NCI-H748 (cell line): Measurements from ENCODE around the gene MTUS2.

Source experiments
- DNase-seq: peaks from one replicate; lab custom pipeline; 2025; ENCODE audit not compliant: unreplicated experiment; lab: John Stamatoyannopoulos, UW

The MTUS2 gene

GRCh38 chr13:29103065-29103800 is 283.1 kb downstream of the MTUS2 start:
- DNase-seq = no peak

DNA sequence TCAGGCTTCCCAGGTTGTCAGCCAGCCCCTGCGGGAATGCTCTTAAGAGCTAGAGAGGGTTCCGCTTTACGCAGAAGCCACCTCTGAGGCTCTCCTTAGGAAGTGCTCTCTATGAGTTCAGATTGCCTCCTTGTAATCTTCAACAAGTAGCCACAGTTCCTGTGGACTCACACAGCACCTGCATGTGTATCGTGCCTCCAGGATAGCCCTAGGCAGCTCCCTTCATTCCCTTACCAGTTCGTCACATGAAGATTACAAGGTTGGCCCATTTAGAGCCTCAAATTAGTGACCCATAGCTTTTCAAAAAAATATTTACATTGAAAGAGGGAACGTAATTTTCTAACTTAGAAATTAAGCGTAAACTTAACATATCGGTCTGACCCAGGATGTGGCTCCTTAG is 284.3 kb downstream of the MTUS2 start:
- no peak for DNase-seq

GRCh38 chr13:29105779-29106178 is 285.6 kb downstream of the MTUS2 start:
- DNase-seq = no peak

DNA sequence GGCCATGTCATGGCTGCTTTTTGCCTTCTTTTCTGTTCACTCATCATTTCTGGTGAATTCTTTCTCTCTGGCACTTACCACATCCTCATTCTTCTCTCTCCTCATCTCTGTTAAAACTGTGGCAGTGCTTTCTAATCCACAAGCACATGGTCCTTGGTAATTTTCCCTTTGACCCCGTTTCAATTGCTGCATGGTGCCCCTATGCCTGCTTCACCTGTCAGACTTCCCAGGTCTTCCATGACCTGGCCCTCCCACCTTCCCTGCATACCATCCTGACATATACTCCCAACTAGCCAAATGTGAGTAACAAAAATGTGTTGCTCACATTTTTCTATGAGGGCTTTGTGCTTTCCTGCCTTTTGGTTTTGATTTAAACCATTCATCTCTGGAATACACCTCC is 286.5 kb downstream of the MTUS2 start:
- no peak for DNase-seq

GRCh38 chr13:29108068-29108786 is 288.1 kb downstream of the MTUS2 start:
- no peak for DNase-seq

GRCh38 chr13:29109987-29110386 is 289.8 kb downstream of the MTUS2 start:
- no peak for DNase-seq

GRCh38 chr13:29111446-29111845 is 291.3 kb downstream of the MTUS2 start:
- no peak for DNase-seq

- no peak for DNase-seq
Observed at GRCh38 chr13:29115842-29116241, 295.7 kb downstream of the MTUS2 start.

GRCh38 chr13:29117663-29118062 is 297.5 kb downstream of the MTUS2 start:
- DNase-seq = no peak

DNA sequence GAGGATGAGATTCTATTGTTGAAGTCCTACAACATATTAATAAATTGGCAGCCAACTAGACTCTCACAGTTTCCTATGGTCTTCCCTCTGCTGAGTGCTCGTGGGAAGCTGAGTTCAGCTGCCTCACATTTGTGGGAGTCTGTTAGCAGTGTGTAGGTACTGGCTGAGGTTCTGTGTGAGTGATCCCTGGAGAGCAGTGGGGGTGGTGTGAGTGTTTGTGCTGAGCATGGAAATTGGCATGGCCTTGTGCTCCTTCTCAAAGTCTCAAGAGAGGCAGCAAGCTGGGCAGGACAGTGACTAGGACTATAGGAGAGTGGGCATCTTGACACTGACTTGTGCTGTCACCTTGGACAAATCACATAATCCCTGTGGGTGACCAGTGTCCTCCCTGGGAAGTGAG is 298.3 kb downstream of the MTUS2 start:
- DNase-seq = no peak

GRCh38 chr13:29125191-29125933 is 305.2 kb downstream of the MTUS2 start:
- no peak for DNase-seq

DNA sequence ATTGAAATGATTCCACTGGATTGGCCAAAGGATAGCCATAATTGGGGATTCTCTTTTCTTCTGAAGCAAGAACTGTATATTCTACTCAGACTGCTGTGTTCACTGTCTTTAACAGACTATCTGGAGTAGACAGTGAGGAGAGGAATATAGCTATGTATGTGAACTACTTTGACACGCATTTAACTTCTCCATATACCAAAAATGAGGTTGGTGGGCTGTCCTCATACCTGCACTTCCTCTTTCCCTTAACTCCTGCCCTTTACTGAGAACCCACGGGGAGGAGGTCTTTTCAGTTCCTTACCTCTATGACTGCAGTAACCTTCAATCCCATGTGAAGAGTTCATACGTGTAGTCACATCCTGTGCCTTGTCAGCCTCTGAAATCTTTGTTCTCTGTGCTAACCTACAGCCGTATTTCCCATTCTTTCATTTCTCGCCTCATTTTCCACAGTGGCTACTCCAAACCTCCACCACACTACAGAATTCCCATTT is 305.8 kb downstream of the MTUS2 start:
- no peak for DNase-seq

DNA sequence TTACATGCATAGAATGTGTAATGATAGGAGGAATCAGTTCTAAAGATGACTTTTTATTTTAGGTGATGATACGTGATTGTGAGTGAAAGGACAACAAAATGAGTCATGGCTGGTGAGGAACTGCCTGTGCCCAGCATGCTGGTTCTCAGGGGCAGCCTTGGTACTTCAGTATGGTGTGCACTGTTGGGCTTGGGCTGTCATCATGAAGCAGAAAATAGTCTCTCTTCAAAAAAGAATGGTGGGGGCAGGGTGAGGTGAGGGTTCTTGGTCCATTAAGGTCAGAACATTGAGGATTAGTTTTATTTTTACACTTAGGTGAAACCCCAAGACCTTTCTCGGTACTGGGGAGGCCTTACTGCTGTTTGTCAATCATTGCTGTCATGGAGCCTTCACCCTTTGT is 309.5 kb downstream of the MTUS2 start:
- no peak for DNase-seq

GRCh38 chr13:29131159-29131558 is 311.0 kb downstream of the MTUS2 start:
- no peak for DNase-seq

DNA sequence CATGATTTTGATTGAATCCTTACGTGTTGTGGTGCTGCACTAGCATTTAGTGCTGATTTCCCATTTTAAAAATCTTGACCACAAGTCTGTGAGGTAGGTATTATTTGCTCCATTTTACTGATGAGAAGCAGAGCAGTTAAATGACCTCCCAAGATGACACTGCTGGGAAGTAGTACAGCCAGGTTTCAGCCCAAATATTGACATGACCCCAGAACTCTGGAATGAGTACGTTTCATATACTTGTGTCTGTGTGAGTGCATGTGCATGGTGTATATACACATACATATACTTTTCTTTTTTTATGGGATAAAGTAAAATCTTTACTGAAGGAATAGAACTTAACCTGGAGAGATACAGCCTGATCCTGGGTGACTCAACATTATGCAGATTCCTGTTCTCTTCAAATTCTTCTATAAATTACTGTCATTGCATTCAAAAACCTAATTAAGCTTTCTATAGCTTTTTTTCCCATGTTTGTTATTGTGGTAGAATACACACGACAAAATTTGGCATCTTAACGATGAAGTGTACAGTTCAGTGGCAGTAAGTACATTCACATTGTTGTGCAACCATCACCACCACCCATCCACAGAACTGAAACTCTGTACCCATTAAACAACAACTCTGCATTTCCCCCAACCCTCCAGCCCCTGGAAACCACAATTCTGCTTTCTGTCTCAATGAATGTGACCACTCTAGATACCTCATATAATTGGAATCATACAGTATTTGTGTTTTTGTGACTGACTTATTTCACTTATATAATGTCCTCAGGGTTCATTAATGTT is 311.9 kb downstream of the MTUS2 start:
- DNase-seq = no peak

- no peak for DNase-seq
Observed at GRCh38 chr13:29136341-29136740, 316.2 kb downstream of the MTUS2 start.

DNA sequence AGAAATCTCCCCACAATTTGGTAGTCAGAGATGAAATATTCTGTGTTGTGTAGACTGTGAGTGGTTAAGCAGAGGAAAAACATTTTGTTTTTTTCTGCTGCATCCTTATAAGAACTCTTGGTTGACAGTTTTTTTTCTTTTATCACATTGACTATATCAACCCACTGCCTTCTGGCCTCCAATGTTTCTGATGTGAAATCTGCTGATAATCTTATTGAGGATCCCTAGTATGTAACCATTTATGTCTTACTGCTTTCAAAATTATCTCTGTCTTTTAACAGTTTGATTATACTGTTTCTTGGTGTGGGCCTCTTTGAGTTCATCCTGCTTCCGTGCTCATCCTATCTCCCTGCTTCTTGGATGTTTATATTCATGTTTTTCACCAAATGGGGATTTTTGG is 316.9 kb downstream of the MTUS2 start:
- DNase-seq = no peak

GRCh38 chr13:29137995-29138394 is 317.9 kb downstream of the MTUS2 start:
- DNase-seq = no peak

DNA sequence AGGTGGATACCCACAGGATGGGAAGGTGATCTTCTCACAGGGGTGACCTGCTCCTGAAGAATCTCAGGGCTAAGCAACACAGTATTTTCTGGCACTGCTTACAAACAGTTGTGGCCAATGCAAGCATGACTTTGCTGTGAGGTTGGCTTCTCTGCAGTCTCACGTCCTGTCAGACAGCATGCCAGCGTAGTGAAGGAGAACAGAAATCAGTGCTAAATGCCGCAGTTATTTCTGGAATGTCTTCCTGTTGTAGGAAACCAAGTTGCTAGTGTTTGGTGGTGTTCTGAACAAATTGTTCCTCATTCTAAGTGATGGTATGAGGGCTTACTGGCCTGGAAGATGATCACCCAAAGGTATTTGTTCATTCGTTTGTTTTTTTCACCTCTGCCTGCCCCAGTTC is 320.1 kb downstream of the MTUS2 start:
- DNase-seq = no peak

DNA sequence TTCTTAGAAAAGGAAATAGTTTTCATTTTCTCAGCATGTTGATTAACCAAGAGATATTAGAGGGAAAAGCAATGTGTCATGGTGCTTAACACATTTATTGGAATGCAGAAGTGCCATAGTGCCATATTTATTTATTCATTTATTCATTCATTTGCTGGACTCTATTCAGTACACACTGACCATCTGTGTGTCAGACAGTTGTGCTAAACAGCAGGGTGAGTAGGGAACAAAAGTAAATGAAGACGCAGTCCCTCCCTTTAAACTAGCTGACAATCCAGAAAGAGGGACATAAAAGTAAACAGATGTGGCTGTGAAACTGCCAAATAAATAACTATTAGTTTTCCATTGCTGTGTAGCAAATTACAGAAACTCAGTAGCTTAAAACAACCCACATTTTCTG is 323.7 kb downstream of the MTUS2 start:
- DNase-seq = no peak

DNA sequence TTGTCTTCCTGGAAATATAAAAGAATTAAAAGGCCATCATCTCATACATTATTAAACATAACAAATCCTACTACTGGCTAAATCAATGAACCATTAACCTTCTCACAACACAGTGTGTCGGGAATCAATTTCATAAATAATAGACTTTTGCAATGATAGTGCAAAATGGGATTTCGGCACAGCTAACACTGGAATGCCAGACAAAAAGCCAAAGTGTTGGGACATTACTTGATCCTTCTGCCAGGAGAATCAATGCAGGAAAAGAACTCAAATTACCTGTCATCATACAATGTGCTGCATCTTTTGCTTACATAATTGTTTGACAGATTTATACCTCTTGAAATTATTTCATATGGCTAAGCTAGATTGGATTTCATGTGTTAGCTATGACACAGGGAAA is 334.3 kb downstream of the MTUS2 start:
- no peak for DNase-seq
